ENCODE data around the gene HPSE2. TPM values are rescaled to one million over a fixed set of nuclear protein-coding genes. Genes with fewer than 3 reads are reported as not detected.
"Not testable (repeated sequence)": the region's sequence is repeated elsewhere in the genome, so short reads cannot be mapped to it uniquely, and the experiment has no call there.

Gene HPSE2
- total RNA-seq, 1 donor from 2014 or later, result 3.4 TPM

DNA sequence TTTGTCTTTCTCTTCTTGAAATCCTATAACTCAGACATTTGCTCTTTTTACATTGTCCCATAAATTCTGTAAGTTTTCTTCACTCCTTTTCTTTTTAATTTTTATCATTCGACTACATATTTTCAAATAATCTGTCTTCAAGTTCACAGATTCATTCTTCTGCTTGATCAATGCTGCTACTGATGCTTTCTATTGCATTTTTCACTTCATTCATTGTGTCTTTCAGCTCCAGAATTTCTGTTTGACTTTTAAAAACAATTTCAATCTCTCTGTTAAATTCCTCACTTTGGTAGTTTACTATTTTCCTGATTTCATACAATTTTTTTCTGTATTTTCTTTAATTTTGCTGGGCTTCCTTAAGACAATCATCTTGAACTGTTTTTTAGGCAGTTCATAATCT lies 230.4 kb downstream of the HPSE2 start:
- H3K36me3 ChIP-seq, result no peaks in the 10 kb centered on the region
- H3K4me3 ChIP-seq, result no peak overlapping the region
- TF ChIP-seq, protein P1, sequence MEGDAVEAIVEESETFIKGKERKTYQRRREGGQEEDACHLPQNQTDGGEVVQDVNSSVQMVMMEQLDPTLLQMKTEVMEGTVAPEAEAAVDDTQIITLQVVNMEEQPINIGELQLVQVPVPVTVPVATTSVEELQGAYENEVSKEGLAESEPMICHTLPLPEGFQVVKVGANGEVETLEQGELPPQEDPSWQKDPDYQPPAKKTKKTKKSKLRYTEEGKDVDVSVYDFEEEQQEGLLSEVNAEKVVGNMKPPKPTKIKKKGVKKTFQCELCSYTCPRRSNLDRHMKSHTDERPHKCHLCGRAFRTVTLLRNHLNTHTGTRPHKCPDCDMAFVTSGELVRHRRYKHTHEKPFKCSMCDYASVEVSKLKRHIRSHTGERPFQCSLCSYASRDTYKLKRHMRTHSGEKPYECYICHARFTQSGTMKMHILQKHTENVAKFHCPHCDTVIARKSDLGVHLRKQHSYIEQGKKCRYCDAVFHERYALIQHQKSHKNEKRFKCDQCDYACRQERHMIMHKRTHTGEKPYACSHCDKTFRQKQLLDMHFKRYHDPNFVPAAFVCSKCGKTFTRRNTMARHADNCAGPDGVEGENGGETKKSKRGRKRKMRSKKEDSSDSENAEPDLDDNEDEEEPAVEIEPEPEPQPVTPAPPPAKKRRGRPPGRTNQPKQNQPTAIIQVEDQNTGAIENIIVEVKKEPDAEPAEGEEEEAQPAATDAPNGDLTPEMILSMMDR (IDR thresholded peaks at IDR 0.05), result no peak
- H3K27ac ChIP-seq, result no peak overlapping the region
- no peaks in the 10 kb centered on the region for H3K4me1 ChIP-seq
- DNase-seq (no peak), ATAC-seq (no peak)
- intact Hi-C loops (cut with DNase I), result no loop called here
- H3K27me3 ChIP-seq, result no peaks in the 10 kb centered on the region
- peaks cover 13% of the 10 kb centered on the region for H3K9me3 ChIP-seq

DNA sequence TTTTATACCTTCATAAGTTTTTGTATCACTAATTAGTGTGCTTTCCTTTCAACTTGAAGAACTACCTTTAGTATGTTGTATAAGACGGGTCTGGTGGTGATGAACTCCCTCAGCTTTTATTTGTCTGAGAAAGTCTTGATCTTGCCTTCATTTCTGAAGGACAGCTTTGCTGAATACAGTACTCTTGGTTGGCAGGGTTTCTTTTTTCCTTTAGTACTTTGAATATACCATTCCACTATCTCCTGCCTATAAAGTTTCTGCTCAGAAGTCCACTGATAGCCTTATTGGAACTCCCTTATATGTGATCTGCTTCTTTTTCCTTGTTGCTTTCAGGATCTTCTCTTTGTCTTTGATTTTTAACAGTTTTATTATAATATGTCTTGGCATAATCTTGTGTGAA lies 230.9 kb downstream of the HPSE2 start:
- Histone ChIP-seq H3K4me3 (no peak overlapping the region), H3K27me3 (no peaks in the 10 kb centered on the region), H3K4me1 (no peaks in the 10 kb centered on the region), H3K36me3 (no peaks in the 10 kb centered on the region), H3K27ac (no peak overlapping the region), H3K9me3 (peaks cover 13% of the 10 kb centered on the region)
- no peak for DNase-seq
- TF ChIP-seq, protein P1 (IDR thresholded peaks at IDR 0.05), result no peak
- intact Hi-C loops (cut with DNase I), result no loop called here
- no peak for ATAC-seq

DNA sequence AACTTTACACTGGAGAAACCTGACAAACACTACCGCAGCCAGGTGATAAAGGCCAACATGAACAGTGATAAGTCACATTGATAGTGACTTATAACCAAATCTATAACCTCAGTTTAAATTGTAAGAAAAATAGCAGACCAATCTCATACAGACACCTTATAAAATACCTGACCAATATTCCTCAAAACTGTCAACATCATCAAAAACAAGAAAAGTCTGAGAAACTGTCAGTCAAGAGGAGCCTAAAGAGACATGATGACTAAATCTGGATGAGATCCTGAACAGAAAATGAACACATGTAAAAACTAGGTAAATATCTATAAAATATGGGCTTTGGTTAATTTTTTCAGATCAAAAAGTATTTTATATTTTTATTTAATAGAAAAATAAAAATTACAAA lies 233.3 kb downstream of the HPSE2 start:
- H3K9me3 ChIP-seq, result peaks cover 13% of the 10 kb centered on the region
- TF ChIP-seq, protein P1 (IDR thresholded peaks at IDR 0.05), result no peak
- no peak overlapping the region for H3K27ac ChIP-seq
- no peaks in the 10 kb centered on the region for H3K36me3 ChIP-seq
- no peaks in the 10 kb centered on the region for H3K27me3 ChIP-seq
- DNase-seq, result no peak
- no peak for ATAC-seq
- intact Hi-C loops (cut with DNase I), result no loop called here
- no peaks in the 10 kb centered on the region for H3K4me1 ChIP-seq
- no peak overlapping the region for H3K4me3 ChIP-seq

DNA sequence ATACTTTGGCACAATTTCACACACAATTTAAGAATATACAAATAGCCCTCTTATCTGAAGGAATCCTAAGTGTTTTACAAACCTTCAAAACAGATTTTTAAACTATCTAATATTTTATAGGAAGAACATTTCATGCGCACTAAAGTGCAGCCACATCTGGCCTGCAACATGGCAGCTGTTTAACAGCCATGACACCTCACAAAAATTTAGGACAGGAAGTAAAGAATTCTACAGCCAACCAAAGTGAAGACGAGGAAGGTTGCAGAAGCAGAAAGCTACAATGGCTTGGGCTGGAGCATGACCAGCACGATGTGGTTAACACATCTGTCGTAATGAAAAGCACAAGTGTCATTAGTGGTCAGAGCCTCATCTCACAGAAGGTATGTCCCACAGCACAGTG lies 238.1 kb downstream of the HPSE2 start:
- H3K9me3 ChIP-seq, result no peaks in the 10 kb centered on the region
- DNase-seq (no peak), ATAC-seq (no peak)
- no peaks in the 10 kb centered on the region for H3K4me1 ChIP-seq
- no peak overlapping the region for H3K27ac ChIP-seq
- H3K36me3 ChIP-seq, result no peaks in the 10 kb centered on the region
- TF ChIP-seq, protein P1 (IDR thresholded peaks at IDR 0.05), result no peak
- no peak overlapping the region for H3K4me3 ChIP-seq
- intact Hi-C loops (cut with DNase I), result no loop called here
- no peaks in the 10 kb centered on the region for H3K27me3 ChIP-seq

DNA sequence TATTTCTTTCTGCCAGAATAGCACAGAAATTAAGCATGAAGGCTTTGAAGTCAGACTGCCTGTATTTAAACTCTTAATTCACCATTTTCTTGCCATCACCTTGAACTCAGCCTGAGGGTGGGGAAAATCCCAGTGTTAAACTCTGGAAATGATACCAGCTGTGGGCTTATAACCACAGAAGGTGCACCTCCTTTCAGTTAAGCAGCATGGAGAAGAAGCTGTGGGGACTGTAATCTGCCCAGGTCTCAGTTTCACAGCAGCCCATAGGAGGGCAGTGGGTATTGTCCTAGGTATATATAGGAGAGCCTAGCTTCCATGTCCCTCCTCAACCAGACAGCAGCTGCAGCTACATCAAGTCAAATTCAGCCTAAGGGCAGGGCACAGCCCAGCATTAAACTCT lies 241.6 kb downstream of the HPSE2 start:
- Histone ChIP-seq H3K36me3 (no peaks in the 10 kb centered on the region), H3K4me1 (no peaks in the 10 kb centered on the region), H3K27ac (no peak overlapping the region), H3K27me3 (no peaks in the 10 kb centered on the region), H3K4me3 (no peak overlapping the region), H3K9me3 (no peaks in the 10 kb centered on the region)
- TF ChIP-seq, protein P1 (IDR thresholded peaks at IDR 0.05), result no peak
- ATAC-seq, result no peak
- intact Hi-C loops (cut with DNase I), result no loop called here
- no peak for DNase-seq

DNA sequence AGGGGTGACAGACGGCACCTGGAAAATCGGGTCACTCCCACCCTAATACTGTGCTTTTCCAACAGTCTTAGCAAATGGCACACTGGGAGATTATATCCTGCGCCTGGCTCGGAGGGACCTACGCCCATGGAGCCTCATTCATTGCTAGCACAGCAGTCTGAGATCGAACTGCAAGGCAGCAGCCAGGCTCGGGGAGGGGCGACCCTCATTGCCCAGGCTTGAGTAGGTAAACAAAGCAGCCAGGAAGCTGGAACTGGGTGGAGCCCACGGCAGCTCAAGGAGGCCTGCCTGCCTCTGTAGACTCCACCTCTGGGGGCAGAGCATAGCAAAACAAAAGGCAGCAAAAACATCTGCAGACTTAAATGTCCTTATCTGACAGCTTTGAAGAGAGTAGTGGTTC lies 251.9 kb downstream of the HPSE2 start:
- DNase-seq; H3K4me3 ChIP-seq; H3K27ac ChIP-seq; H3K4me1 ChIP-seq; intact Hi-C loops (cut with DNase I); ATAC-seq; H3K36me3 ChIP-seq; H3K27me3 ChIP-seq; H3K9me3 ChIP-seq: not testable (repeated sequence)
